CD4-positive, alpha-beta T cell treated with Interleukin-1 beta for 1 hour (primary cell): Measurements from ENCODE around the gene DSC2.

ENCODE experiments used
- DNase-seq, 2 donors: peaks; one replicate each; pipeline ENCODE4 v3.0.0-alpha.2; 2020 to 2022

DSC2 gene

GRCh38 chr18:31097666-31098065 is 4.6 kb downstream of the DSC2 start:
- DNase-seq, result no peak

GRCh38 chr18:31093880-31094279 is 8.3 kb downstream of the DSC2 start:
- no peak for DNase-seq

- DNase-seq, result no peak
These were observed 8.9 kb downstream of the DSC2 start for GRCh38 chr18:31093294-31093693.

GRCh38 chr18:31091350-31091749 is 10.9 kb downstream of the DSC2 start:
- no peak for DNase-seq

- no peak for DNase-seq
These were observed 13.7 kb downstream of the DSC2 start for GRCh38 chr18:31088532-31088931.

- DNase-seq, result no peak
These were observed 22.2 kb downstream of the DSC2 start for GRCh38 chr18:31079973-31080372.

GRCh38 chr18:31077878-31078277 is 24.3 kb downstream of the DSC2 start:
- DNase-seq, result no peak

GRCh38 chr18:31072175-31072574 is 30.0 kb downstream of the DSC2 start:
- no peak for DNase-seq

GRCh38 chr18:31070206-31070605 is 32.0 kb downstream of the DSC2 start:
- DNase-seq, result no peak

GRCh38 chr18:31066266-31066665 is 36.0 kb downstream of the DSC2 start:
- no peak for DNase-seq

GRCh38 chr18:31065036-31065773 is 37.0 kb downstream of the DSC2 start:
- no peak for DNase-seq

- DNase-seq, result no peak
These were observed 38.1 kb downstream of the DSC2 start for GRCh38 chr18:31064130-31064529.

- no peak for DNase-seq
These were observed 40.3 kb downstream of the DSC2 start for GRCh38 chr18:31061945-31062344.

GRCh38 chr18:31058897-31059296 is 43.3 kb downstream of the DSC2 start:
- no peak for DNase-seq

GRCh38 chr18:31057917-31058316 is 44.3 kb downstream of the DSC2 start:
- no peak for DNase-seq

GRCh38 chr18:31057051-31057450 is 45.2 kb downstream of the DSC2 start:
- no peak for DNase-seq

- DNase-seq, result no peak
These were observed 45.9 kb downstream of the DSC2 start for GRCh38 chr18:31056296-31056695.

GRCh38 chr18:31050635-31051034 is 51.6 kb downstream of the DSC2 start:
- DNase-seq, result no peak

GRCh38 chr18:31049189-31049588 is 53.0 kb downstream of the DSC2 start:
- no peak for DNase-seq

- DNase-seq, result no peak
These were observed 54.0 kb downstream of the DSC2 start for GRCh38 chr18:31048216-31048615.

GRCh38 chr18:31046916-31047315 is 55.3 kb downstream of the DSC2 start:
- no peak for DNase-seq

GRCh38 chr18:31045599-31045998 is 56.6 kb downstream of the DSC2 start:
- DNase-seq, result no peak

- DNase-seq, result no peak
These were observed 57.3 kb downstream of the DSC2 start for GRCh38 chr18:31044926-31045325.

- DNase-seq, result no peak
These were observed 58.5 kb downstream of the DSC2 start for GRCh38 chr18:31043709-31044108.
